HG02798 (cell line): ENCODE data around the gene KXD1.
"Not testable (repeated sequence)": the region's sequence is repeated elsewhere in the genome, so short reads cannot be mapped to it uniquely, and the experiment has no call there.

Source experiments
- ATAC-seq: cut with Tn5 transposase; IDR thresholded peaks from one replicate; pipeline ENCODE4 v1.9.1; 2021; ENCODE audit warnings: mild to moderate bottlenecking; ENCODE audit not compliant: unreplicated experiment, poor library complexity

KXD1 gene, protein sequence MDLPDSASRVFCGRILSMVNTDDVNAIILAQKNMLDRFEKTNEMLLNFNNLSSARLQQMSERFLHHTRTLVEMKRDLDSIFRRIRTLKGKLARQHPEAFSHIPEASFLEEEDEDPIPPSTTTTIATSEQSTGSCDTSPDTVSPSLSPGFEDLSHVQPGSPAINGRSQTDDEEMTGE

DNA sequence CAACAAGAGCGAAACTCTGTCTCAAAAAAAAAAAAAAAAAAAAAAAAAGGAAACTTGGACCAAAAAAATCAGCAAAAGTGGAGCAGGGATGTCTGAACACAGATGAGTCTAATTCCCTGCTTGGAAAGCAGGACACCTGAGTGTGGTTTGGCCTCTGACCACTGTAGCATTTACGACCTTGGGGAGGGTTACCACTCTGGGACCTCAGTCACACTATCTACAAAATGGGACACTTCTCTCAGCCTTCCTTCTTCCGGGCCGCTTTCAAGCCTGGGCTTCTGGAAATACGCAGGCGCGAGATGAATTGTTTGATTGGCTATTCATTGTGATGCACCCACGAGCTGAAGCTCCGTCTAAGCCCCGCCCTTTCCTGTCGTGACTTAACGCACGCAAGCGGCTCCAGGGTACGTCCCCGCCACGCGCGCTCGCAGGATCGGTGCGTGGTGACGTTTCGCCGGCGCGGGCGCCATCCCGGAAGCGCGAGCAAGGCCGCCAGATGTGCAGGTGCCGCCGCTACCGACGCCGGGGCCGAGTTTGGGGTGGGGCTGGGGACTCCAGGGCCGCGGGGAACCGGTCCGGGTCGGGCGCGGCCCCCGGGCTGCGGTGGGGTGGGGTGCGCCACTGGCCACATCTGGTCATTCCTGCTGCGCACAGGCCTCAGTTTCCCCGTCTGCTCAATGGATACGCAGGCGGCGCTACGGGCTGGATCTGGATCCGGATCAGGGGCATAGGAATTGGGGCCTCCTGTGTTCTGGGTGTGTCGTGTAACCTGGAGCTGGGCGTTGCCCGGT, at the start of gene KXD1:
Gene KXD1, plus strand, starts transcription at position 460 of the 791 bp plus-strand sequence. CDS start 4,187 bp downstream, outside the sequence.
- peak; percentile 97 for ATAC-seq

DNA sequence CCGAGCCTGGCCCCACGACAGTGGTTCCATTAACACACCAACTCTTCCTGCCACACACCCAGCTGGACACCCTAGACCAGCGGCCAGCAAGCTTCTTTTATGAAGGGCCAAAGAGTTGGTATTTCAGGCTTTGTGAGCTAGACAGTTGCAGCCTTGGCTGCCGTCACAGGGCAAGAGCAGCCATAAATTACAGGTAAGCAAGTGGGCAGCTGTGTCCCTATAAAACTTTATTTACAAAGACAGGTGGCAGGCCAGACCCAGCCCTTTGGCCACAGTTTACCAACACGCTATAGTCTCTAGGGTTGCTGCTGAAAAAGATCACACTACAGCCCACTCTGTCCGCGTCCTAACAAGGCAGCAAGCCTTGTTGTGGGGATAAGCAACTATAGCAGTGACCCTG, 49.1 kb upstream of the KXD1 start:
- ATAC-seq = no peak

DNA sequence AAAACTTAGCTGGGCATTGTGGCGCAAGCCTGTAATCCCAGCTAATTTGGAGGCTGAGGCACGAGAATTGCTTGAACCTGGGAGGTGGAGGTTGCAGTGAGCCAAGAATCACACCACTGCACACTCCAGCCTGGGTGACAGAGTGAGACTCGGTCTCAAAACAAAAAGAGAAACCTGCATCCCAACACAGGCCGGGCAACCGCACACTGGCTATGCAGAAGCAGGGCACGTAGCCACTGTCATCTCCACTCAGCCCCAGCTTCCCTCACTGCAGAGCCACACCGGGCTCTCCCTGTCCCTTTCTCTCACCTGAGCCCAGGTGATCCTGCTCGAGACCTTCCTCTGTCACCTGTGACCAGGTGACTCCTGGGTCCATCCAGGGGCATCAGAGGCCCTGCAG, 47.5 kb upstream of the KXD1 start:
- ATAC-seq = no peak

DNA sequence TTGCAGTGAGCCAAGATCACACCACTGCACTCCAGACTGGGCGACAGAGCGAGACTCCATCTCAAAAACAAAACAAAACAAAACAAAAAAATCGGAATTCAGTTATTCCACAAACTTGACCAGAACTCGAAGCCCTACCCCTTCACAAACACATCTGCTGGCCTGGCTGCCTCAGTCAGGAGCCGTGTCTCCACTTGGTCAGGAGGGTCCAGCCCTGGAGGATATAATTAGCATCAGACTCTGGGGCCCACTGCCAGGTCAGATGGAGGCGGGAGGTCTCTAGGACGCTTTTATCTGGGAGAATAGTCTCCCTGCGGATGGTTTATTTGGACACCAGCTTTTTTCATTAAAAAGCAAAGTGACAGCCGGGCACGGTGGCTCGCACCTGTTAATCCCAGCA, 43.8 kb upstream of the KXD1 start:
- ATAC-seq = no peak

DNA sequence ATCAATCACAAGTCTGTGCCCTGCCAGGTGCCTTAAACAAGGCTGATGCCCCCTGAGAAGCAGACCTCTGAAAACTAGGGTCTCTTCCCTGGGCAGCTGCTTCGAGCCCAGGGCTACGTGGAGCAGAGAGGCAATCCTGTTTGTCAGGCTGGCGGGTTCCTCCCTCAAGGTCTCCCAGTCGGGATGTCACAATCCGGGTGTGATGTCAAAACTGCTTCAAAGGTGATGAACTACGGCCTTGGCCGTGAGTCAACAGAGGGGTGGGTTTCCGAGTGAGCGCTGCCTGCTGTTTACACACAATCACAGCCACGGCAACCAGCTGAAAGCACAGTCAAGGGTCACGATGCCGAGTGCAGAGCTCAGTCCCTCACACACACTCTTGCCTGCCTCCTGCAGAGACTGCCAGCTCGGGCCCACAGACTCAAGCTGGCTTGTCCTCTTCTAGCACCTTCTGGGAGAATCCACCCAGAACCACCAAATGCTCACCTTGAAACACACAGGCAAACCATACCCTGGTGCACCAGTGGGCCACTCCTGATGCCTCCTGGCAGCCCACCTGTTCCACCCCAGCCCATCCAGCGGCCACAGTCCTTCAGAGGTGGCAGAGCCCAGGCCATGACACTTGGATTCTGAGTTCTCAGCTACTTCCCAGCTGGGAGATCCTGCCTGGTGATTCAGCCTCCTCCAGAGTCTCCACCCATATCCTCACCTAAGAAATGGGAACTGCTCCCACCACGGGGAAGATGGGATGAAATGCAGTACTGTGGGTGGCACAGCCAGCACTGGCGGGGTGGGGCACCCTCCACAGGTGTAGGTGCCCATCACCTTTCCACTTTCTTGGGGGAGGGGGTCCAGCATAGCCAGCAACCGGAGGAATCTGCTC, 42.6 kb upstream of the KXD1 start:
- no peak for ATAC-seq

DNA sequence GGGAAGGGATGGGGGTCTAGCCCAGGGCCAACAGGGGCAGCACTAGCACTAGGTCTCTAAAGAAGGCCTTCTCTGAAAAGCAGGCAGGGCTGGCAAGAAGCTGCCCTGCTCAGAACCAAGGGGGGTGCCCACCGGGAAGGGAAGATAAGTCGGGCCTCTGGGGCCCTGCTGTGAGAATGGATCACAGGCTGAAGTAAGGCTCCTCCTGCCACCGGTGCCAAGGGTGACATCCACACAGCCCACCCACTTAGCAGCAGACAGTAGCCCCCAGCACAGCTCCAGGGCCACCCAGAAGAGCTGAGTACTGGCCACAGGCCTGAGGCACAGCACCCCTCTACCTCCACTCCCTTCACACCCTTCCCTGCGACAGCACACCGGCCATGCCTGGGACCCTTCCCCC, 41.7 kb upstream of the KXD1 start:
- no peak for ATAC-seq

DNA sequence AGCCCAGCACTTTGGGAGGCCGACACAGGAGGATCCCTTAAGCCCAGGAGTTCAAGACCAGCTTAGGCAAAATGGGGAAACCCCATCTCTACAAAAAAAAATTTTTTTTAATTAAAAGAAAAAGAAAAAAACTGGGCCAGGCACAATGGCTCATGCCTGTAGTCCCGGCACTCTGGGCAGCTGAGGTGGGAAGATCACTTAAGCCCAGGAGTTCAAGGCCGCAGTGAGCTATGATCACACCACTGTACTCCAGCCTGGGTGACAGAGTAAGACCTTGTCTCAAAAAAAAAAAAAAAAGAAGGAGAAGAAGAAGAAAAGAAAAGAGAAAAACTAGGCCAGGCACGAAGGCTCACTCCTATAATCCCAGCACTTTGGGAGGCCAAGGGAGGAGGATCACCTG, 40.1 kb upstream of the KXD1 start:
- no peak for ATAC-seq

DNA sequence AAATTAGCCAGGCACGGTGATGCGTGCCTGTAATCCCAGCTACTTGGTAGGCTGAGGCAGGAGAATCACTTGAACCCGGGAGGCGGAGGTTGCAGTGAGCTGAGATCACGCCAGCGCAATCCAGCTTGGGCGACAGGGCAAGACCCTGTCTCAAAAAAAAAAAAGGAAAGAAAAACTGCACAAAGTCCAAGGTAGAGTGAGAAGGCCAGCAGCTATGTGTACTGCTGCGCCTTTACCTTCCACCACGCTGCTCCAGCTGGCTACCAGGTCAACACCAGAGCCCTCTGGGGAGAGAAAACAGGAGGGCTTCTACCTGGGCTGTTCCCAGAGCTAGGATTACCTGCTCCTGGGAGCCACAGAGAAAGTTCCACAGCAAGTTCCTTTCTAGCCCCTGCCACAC, 39.0 kb upstream of the KXD1 start:
- no peak for ATAC-seq

DNA sequence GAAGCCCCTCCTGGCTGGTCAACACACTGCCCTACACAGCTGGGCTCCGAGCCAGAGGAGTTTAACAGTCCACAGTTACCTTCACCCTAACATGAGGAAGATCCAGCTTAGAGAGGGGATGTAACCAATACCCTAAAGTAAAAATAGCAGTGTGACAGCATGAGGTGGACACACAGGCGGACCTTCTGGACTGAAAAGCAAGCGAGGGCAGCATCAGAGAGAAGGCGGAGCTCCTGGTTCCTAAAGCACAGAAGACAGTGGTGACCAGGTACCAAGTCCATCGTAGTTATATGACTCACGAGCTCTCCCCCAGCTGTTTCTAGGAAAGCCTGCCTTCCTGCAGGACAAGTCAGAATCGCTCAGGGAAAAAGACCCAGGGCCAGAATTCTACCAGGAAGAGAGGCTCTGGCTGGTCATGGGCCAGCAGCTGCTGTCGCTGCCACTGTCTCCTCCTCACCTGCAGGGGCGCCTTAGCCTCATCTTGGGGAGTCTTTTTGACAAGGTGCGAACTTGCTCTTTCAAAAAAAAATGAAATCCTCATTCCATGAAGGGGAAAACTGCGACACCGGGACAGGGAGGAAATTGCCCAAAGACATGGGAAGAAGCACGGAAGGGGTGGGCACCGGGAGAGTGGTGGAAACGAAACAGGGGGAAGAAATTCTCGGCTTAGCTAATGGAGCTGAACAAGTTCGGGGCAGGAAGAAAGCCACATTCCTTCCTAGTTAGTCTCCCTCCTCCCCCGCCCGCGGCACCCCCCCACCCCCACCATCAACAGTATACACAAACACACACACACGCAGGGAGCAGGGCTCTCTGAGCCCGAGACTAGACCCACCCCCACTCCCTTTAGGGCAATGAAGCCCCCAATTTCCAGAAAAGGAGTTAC, 37.5 kb upstream of the KXD1 start:
- ATAC-seq = no peak

DNA sequence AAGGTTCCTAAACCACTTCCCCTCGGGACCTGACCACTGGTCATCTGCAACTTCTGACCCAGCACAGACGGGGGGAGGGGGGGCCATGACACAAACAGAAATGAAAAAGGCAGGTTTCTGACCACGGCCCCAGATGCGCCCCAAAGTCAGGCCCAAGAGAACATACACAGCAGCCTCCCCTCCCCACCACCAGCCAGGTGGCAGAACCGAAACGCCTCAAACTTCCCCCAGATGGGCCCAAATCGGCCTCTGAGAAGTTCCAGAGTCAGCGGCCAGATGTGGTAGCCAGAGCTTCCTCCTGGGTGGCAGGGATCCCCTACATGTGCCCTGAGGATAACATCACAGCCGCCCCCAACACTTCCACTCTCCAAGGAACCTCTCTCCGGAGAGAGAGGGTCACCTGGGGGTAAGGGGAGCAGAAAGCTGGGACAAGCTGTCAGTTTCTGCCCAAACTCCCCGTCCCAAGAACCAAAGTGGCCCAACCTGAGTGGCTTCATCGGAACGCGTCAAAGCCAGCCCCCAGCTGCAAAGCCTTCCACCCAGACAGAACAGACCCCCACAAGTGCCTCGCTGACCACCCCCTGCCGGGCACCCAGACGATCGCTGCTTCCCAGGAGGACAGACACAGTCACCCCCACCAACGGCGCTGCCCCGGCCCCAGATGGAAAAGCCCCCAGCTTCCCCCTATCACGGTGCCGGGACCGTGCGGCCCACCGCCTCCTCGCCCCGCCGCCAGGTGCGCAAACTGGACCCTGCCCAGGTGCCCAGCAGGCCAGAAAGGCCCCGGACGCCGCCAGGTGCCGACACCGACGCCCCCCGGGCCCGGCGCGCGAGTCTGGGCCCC, 36.6 kb upstream of the KXD1 start:
- no peak for ATAC-seq

DNA sequence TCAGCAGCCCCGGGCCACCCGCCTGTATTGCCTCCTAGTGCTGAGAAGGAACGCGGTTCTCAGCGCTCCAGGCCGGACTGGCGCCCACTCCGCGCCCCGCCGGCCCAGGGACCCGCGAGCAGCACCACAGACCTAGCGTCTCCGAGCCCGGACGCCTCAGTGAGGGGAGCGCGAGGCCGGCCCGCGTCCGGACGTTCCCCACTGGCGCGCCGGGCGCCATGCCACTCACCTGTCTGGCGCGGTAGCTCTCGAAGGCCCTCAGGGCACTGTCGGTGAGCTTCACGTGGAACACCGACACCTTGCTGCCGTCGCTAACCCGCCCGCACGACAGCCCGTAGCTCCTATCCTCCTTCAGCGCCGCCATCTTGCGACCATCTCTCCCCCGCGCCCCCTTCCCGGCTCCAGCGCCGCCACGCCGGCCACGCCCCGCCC, 36.0 kb upstream of the KXD1 start, which contains the start of gene ELL:
Gene ELL, minus strand, starts transcription at position 379 of the 432 bp plus-strand sequence. Its CDS starts 15 bp downstream, at position 364.
- ATAC-seq = peak; percentile 4

DNA sequence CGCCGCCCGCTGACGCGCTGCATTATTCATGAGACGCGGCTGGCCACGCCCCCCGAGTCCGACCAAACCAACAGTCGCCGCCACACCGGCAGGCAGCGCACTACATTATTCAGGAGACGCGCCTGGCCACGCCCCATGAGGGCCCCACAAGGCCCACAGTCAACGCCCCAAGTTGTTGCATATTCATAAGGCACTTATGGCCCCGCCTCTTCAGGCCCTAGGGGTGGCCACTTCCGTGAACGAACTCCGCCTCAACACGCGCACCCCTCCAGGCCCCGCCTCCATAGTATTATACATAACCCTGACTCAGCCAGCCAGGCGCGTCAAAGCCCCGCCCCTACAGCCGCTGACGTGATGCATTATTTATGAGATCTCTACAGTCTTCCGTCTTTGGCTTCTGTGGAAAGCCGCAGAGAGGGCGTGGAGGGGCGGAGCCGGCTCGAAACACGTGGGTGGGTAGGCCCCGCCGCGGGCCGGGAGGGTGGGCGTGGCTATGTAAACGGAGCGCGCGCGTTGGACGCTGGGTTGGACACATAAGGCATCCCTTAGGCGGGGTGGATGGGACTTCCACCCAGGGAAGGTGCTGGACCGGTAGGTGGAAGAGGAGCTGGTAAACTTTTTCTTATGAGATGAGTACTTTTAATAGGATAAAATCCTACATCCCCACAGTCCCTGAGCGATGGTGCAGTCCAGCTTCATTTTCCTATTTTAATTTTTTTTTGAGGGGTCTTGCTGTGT, 35.4 kb upstream of the KXD1 start:
- peak; percentile 89 for ATAC-seq

DNA sequence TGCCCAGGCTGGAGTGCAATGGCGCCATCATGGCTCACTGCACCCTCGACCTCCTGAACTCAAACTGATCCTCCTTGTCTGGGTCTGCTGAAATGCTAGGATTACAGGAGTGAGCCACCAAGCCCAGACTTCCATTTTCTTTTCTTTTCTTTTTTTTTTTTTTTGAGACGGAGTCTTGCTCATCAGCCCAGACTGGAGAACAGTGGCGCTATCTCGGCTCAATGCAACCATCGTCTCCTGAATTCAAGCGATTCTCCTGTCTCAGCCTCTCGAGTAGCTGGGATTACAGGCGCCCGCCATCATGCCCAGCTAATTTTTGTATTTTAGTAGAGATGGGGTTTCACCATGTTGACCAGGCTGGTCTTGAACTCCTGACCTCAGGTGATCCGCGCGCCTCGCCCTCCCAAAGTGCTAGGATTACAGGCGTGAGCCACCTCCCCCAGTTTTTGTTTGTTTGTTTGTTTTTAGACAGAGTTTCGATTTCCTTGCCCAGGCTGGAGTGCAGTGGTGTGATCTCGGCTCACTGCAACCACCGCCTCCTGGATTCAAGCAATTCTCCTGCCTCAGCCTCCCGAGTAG, 34.7 kb upstream of the KXD1 start:
- not testable (repeated sequence) for ATAC-seq

DNA sequence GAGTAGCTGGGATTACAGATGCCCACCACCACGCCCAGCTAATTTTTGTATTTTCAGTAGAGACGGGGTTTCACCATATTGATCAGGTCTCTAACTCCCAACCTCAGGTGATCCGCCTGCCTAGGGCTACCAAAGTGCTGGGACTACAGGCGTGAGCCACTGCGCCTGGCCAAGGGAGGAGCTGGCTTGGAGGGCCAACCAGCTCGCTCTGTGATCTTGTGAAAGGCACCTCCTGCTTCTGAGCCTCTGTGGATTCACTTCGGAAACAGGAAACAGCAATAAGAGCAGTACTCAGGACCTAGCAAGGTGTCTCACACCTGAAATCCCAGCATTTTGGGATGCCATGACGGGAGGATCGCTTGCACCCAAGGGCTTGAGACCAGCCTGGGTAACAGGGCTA, 33.8 kb upstream of the KXD1 start:
- no peak for ATAC-seq

DNA sequence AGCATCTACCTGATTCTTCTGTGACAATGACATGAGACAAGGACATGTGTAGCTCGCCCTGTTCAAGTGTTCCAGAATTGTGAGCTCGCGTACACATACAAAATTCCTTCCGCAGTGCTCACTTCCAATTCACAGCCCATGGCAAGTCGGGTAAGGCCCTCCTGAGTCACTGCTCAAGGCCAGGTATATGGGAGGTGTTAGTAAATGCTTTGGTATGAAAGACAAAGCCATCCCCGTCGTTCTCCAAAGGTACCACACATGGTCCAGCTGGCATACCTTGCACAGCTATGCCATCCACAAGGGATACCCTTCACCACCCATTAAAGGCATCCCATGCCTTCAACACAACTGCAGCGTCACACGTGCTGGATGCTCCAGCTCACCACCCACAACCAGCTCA, 31.4 kb upstream of the KXD1 start:
- ATAC-seq = no peak

DNA sequence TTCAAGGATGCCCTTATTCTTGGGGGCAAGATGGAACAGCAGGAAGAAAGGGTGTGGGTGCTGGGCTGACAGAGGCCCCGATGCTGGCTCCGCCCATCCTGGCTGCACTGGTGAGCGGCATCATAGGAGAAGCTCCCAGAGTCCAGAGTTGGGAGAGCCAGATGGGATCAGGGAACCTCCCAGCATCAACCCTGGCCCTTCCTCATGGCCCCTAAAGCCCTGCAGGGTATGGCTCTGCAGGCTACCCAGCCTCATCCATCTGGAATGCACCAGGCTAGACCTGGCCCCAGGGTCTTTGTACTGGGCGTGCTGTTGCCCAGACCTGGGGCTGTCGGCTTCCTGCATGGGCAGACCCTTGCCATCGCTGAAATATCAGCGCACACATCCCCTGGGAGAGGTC, 27.9 kb upstream of the KXD1 start:
- ATAC-seq = no peak

DNA sequence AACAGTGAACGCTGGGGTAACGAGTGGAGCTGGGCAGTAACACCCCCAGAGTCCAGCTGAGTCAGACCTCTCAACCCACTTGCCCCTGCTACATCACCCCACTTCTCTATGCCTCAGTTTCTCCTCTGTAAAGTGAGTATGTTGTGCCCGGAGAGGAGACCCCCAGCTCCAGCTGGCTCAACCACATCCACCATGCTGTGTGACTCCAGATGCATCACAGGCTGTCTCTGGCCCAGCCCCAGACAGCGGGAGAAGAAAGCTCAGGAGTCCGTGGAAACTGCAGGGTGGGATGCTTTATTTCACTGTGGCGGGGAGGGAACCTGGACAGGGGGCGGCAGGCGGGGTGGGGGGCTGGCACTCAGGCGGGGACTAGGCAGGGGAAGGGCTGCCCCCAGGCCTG, 26.2 kb upstream of the KXD1 start:
- ATAC-seq = no peak
